Endothelial cell of umbilical vein (primary cell): ENCODE measurements around the gene LRRC7. TPM values are rescaled to one million over a fixed set of nuclear protein-coding genes. Genes with fewer than 3 reads are reported as not detected.

Experiments used
- BruUV-seq: library from RNA; stranded (reverse); fragments of 400-500 nt; replicated peaks from 2 replicates; lab custom pipeline; 2021; lab: Mats Ljungman, UMichigan
- CTCF ChIA-PET: fragments of 300-600, 350-600 bp; sonication (Branson Sonifier 250); formaldehyde crosslinking; loops from one replicate; lab custom pipeline; 2021; ENCODE audit warnings: antibody characterized with exemption, inconsistent platforms; lab: Charles Lee
- POLR2A ChIA-PET: fragments of 300-600, 350-600 bp; sonication (Branson Sonifier 250); formaldehyde crosslinking; loops from one replicate; lab custom pipeline; 2021; ENCODE audit warnings: antibody characterized with exemption, inconsistent platforms; lab: Charles Lee
- DNase-seq: peaks from one replicate; pipeline ENCODE4 v3.0.0-alpha.2; 2011; ENCODE audit warnings: low read depth, low spot score
- FAIRE-seq: peaks from 2 replicates; lab custom pipeline; 2011; peaks lifted over from hg19 to GRCh38; lab: Jason Lieb, UNC
- H2AFZ ChIP-seq: 2 replicates; pipeline ENCODE4 v1.6.0; 2012; ENCODE audit warnings: low read depth, low read length, control low read depth, inconsistent platforms
- H3K27ac ChIP-seq: 2 replicates; pipeline ENCODE4 v1.5.1; 2011; ENCODE audit warnings: low read depth, mild to moderate bottlenecking, control low read depth, low read length, moderate library complexity; ENCODE audit not compliant: insufficient read depth
- H3K27me3 ChIP-seq, 2 experiments: 2 replicates each; pipeline versions ENCODE4 v1.6.0 to v1.6.1; 2011; ENCODE audit warnings: low read length in 2 of 2, mixed read lengths in 1 of 2; ENCODE audit not compliant: control insufficient read depth in 2 of 2, insufficient read depth in 2 of 2
- H3K36me3 ChIP-seq, 2 experiments: 2 replicates in 1 of 2; 3 replicates in 1 of 2; pipeline ENCODE4 v1.5.1; 2011; ENCODE audit warnings: low read length in 2 of 2, mild to moderate bottlenecking in 1 of 2, moderate library complexity in 1 of 2; ENCODE audit not compliant: control insufficient read depth in 2 of 2, insufficient read depth in 2 of 2; ENCODE audit errors: extremely low read depth in 1 of 2
- H3K4me1 ChIP-seq: 3 replicates; pipeline ENCODE4 v1.5.1; 2011; ENCODE audit warnings: mild to moderate bottlenecking, low read length; ENCODE audit not compliant: control insufficient read depth, insufficient read depth; ENCODE audit errors: extremely low read depth
- H3K4me2 ChIP-seq: 2 replicates; pipeline ENCODE4 v1.6.1; 2011; ENCODE audit warnings: low read length, control low read depth, mixed read lengths; ENCODE audit not compliant: insufficient read depth
- H3K4me3 ChIP-seq, 3 experiments: fragments of 200-600 bp in 1 of 3; sonication (generic), shearing (Covaris generic) in 1 of 3; replicated peaks in 1 of 3; 2 replicates each; pipeline ENCODE4 v1.5.1; 2011 to 2016; ENCODE audit warnings: control low read depth in 3 of 3, low read length in 3 of 3, mild to moderate bottlenecking in 2 of 3, inconsistent platforms in 1 of 3, low read depth in 1 of 3, moderate library complexity in 1 of 3; ENCODE audit not compliant: insufficient read depth in 1 of 3
- H3K79me2 ChIP-seq: 2 replicates; pipeline ENCODE4 v1.6.0; 2012; ENCODE audit warnings: low read length, inconsistent platforms; ENCODE audit not compliant: control insufficient read depth, insufficient read depth
- H3K9ac ChIP-seq: replicated peaks from 2 replicates; pipeline ENCODE3; 2011; ENCODE audit warnings: low read length, control low read depth; ENCODE audit not compliant: insufficient read depth; ENCODE audit errors: extremely low read depth
- H3K9me1 ChIP-seq: replicated peaks from 3 replicates; pipeline ENCODE4 v1.6.0; 2011; ENCODE audit warnings: mild to moderate bottlenecking, low read length; ENCODE audit not compliant: control insufficient read depth, insufficient read depth; ENCODE audit errors: extremely low read depth
- H3K9me3 ChIP-seq: replicated peaks from 2 replicates; pipeline ENCODE4 v1.5.1; 2012; ENCODE audit warnings: low read length, inconsistent platforms; ENCODE audit not compliant: control insufficient read depth, insufficient read depth
- H4K20me1 ChIP-seq: replicated peaks from 2 replicates; pipeline ENCODE3; 2011; ENCODE audit warnings: mild to moderate bottlenecking, low read length; ENCODE audit not compliant: control insufficient read depth, insufficient read depth; ENCODE audit errors: extremely low read depth
- EZH2 ChIP-seq: IDR thresholded peaks from 2 replicates; pipeline ENCODE4 v1.6.1; 2012; ENCODE audit warnings: borderline replicate concordance, low read depth, mild to moderate bottlenecking, moderate library complexity, low read length, inconsistent platforms; ENCODE audit not compliant: severe bottlenecking
- FOS ChIP-seq: IDR thresholded peaks from 2 replicates; pipeline ENCODE4 v1.6.1; 2011; ENCODE audit warnings: mild to moderate bottlenecking, low read length, moderate library complexity, borderline replicate concordance; ENCODE audit not compliant: insufficient read depth
- GATA2 ChIP-seq: IDR thresholded peaks from 2 replicates; pipeline ENCODE4 v1.7.0; 2011; ENCODE audit warnings: low read depth, mild to moderate bottlenecking, moderate library complexity, mixed read lengths, low read length; ENCODE audit not compliant: insufficient read length, insufficient read depth
- JUN ChIP-seq: IDR thresholded peaks from 2 replicates; pipeline ENCODE4 v1.6.1; 2011; ENCODE audit warnings: borderline replicate concordance, low read depth; ENCODE audit not compliant: insufficient read length, insufficient read depth
- MYC ChIP-seq: IDR thresholded peaks from one replicate; pipeline ENCODE4 v1.6.1; 2011; ENCODE audit warnings: mild to moderate bottlenecking, low read depth, low read length
- POLR2A ChIP-seq: IDR thresholded peaks from 2 replicates; pipeline ENCODE4 v1.6.1; 2012; ENCODE audit warnings: low read depth, mild to moderate bottlenecking, control low read depth, low read length
- POLR2AphosphoS5 ChIP-seq: IDR thresholded peaks from 2 replicates; pipeline ENCODE4 v1.6.1; 2012; ENCODE audit warnings: low read depth, mild to moderate bottlenecking, control low read depth, low read length, moderate library complexity; ENCODE audit not compliant: insufficient read depth
- dilution Hi-C: fragments of 300-500 bp; cut with MboI; formaldehyde crosslinking; loops from one replicate; pipeline ENCODE4 v1.15.0; 2019; ENCODE audit warnings: low sequenced_read_pairs; ENCODE audit not compliant: extremely low pct_ligation_motif_present
- intact Hi-C: fragments of 100-400 bp; cut with micrococcal nuclease; formaldehyde crosslinking; loops from one replicate; pipeline ENCODE4 v1.10.0; 2022
- polyA plus RNA-seq, 4 experiments: library from polyadenylated mRNA; depleted of rRNA in 3 of 4; stranded (reverse) in 3 of 4; unstranded in 1 of 4; fragments of >200 nt; gene quantifications; 2 replicates each; pipeline versions ENCODE4 v1.2.1 to v1.2.3, GENCODE V29; 2011 to 2012; ENCODE audit warnings: missing spikeins in 1 of 4
- total RNA-seq: library from RNA; stranded (reverse); gene quantifications from 2 replicates; pipeline ENCODE4 v1.2.3, GENCODE V29; 2021
- TF ChIP-seq, protein P1 (sequence below): IDR thresholded peaks from 2 replicates; pipeline ENCODE4 v1.6.1; 2011; ENCODE audit not compliant: insufficient read depth, insufficient read length
- TF ChIP-seq, protein P2 (sequence below), 2 donors: IDR thresholded peaks; 1 replicate in 1 of 2; 2 replicates in 1 of 2; pipeline ENCODE4 v1.5.1; 2011; ENCODE audit warnings: low read length in 2 of 2, mild to moderate bottlenecking in 2 of 2, moderate library complexity in 2 of 2, control low read depth in 1 of 2, inconsistent platforms in 1 of 2, low read depth in 1 of 2; ENCODE audit not compliant: insufficient read depth in 1 of 2; ENCODE audit errors: extremely low read depth in 1 of 2

LRRC7 gene
- total and polyA plus RNA-seq, 2 donors (not counting 3 experiments of a cell fraction or from before 2014, with no cell fraction given) = 0.11 to 0.58 TPM

DNA sequence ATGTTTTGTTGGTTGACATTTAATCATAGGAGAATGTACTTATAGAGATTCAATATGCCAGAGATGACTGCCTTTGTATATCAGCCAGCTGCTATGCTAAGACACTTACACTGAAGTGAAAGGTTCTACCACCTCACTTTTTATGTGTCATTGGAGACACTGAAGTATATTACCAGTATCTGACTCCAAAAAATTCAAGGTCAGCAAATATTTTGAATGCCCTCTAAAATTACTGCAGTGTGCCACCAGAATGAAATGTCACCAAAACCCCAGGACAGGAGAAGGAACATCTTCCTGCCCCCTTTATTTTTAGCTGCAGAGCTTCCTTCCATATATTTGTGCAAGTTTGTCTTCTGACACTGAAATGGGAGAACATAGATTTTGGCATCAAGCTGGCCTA is 496.1 kb downstream of the LRRC7 start:
- H3K36me3 ChIP-seq = no peaks in the 10 kb centered on the region
- H3K27me3 ChIP-seq = no peaks in the 10 kb centered on the region
- H3K4me1 ChIP-seq = no peaks in the 10 kb centered on the region
- H3K9me3 ChIP-seq = no peaks in the 10 kb centered on the region
- H3K4me3 ChIP-seq = no peak overlapping the region
- FAIRE-seq = no peak
- ChIA-PET CTCF (interaction anchor here (1.0 to 2.1 kb wide), 2 partner anchors 9 to 18 kb away, joined by 3 to 5 read pairs; no protein-coding TSS in a partner anchor), POLR2A (no interaction called here)
- no peaks in the 10 kb centered on the region for H3K79me2 ChIP-seq
- no peak overlapping the region for H3K27ac ChIP-seq
- intact Hi-C loops (no loop called here), dilution Hi-C loops (no loop called here)
- H3K9ac ChIP-seq = no peak overlapping the region
- H3K9me1 ChIP-seq = no peaks in the 10 kb centered on the region
- H4K20me1 ChIP-seq = no peaks in the 10 kb centered on the region
- BruUV-seq = no TSS peak
- TF ChIP-seq FOS = no peak
- TF ChIP-seq, protein P1, sequence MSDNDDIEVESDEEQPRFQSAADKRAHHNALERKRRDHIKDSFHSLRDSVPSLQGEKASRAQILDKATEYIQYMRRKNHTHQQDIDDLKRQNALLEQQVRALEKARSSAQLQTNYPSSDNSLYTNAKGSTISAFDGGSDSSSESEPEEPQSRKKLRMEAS = no peak
- TF ChIP-seq MYC = no peak
- no peak for TF ChIP-seq GATA2
- no peak for TF ChIP-seq POLR2AphosphoS5
- TF ChIP-seq JUN = no peak
- TF ChIP-seq POLR2A = no peak
- TF ChIP-seq, protein P2, sequence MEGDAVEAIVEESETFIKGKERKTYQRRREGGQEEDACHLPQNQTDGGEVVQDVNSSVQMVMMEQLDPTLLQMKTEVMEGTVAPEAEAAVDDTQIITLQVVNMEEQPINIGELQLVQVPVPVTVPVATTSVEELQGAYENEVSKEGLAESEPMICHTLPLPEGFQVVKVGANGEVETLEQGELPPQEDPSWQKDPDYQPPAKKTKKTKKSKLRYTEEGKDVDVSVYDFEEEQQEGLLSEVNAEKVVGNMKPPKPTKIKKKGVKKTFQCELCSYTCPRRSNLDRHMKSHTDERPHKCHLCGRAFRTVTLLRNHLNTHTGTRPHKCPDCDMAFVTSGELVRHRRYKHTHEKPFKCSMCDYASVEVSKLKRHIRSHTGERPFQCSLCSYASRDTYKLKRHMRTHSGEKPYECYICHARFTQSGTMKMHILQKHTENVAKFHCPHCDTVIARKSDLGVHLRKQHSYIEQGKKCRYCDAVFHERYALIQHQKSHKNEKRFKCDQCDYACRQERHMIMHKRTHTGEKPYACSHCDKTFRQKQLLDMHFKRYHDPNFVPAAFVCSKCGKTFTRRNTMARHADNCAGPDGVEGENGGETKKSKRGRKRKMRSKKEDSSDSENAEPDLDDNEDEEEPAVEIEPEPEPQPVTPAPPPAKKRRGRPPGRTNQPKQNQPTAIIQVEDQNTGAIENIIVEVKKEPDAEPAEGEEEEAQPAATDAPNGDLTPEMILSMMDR (IDR thresholded peaks at IDR 0.05; ENCODE audit: extremely low read depth in 1 of 2, insufficient read depth in 1 of 2, low read depth in 1 of 2, low read length in 2 of 2) = no peak
- no peak for TF ChIP-seq EZH2
- no peak for DNase-seq
- no peak overlapping the region for H3K4me2 ChIP-seq
- H2AFZ ChIP-seq = no peak overlapping the region
